Muscle layer of duodenum (tissue), 2 donors: ENCODE results near the gene TESK2.
"Not testable (repeated sequence)": the region's sequence is repeated elsewhere in the genome, so short reads cannot be mapped to it uniquely, and the experiment has no call there.

Source experiments
- H3K27ac ChIP-seq: one replicate; pipeline ENCODE4 v1.7.0; 2013; ENCODE audit warnings: mild to moderate bottlenecking, low read length
- H3K27me3 ChIP-seq: one replicate; pipeline ENCODE4 v1.7.0; 2013; ENCODE audit warnings: low read depth, mild to moderate bottlenecking, control low read depth, low read length
- H3K36me3 ChIP-seq, 2 donors: one replicate each; pipeline ENCODE4 v1.7.0; 2013; ENCODE audit warnings: low read length in 2 of 2, control low read depth in 1 of 2, mild to moderate bottlenecking in 1 of 2; ENCODE audit not compliant: insufficient read depth in 2 of 2, control insufficient read depth in 1 of 2
- H3K4me1 ChIP-seq, 2 donors: one replicate each; pipeline ENCODE4 v1.7.0; 2013; ENCODE audit warnings: low read length in 2 of 2, mild to moderate bottlenecking in 2 of 2, control low read depth in 1 of 2, moderate library complexity in 1 of 2; ENCODE audit not compliant: insufficient read depth in 2 of 2, control insufficient read depth in 1 of 2
- H3K4me3 ChIP-seq, 2 donors: one replicate each; pipeline ENCODE4 v1.7.0; 2013; ENCODE audit warnings: low read length in 2 of 2, low read depth in 1 of 2, mild to moderate bottlenecking in 1 of 2
- H3K9me3 ChIP-seq, 2 donors: one replicate each; pipeline ENCODE4 v1.7.0; 2013; ENCODE audit warnings: low read length in 2 of 2, control low read depth in 1 of 2, mild to moderate bottlenecking in 1 of 2; ENCODE audit not compliant: control insufficient read depth in 1 of 2
- donor health status: healthy.

TESK2 gene

GRCh38 chr1:45490626-45491486 lies at the start of gene TESK2:
TESK2 (minus strand) TSS chr1:45491163; CDS start chr1:45457785, 33,378 bp downstream.
- H3K36me3 ChIP-seq: no peaks in the 10 kb centered on the region
- peak within 1 kb of the TSS; percentile 83 to 93 for H3K4me3 ChIP-seq
- peaks cover 0 to 13% of the 10 kb centered on the region in 2 donors for H3K4me1 ChIP-seq
- H3K27me3 ChIP-seq: no peaks in the 10 kb centered on the region
- H3K9me3 ChIP-seq: no peaks in the 10 kb centered on the region
- peak within 1 kb of the TSS; percentile 49 for H3K27ac ChIP-seq

GRCh38 chr1:45536886-45537285 lies 45.9 kb upstream of the TESK2 start:
- H3K27ac ChIP-seq: no peak overlapping the region
- no peaks in the 10 kb centered on the region for H3K36me3 ChIP-seq

GRCh38 chr1:45535988-45536766 lies 45.2 kb upstream of the TESK2 start:
- H3K9me3 ChIP-seq: no peaks in the 10 kb centered on the region
- no peak overlapping the region for H3K27ac ChIP-seq
- no peaks in the 10 kb centered on the region for H3K4me1 ChIP-seq
- no peaks in the 10 kb centered on the region for H3K27me3 ChIP-seq
- H3K4me3 ChIP-seq: no peak overlapping the region
- no peaks in the 10 kb centered on the region for H3K36me3 ChIP-seq

More at GRCh38 chr1:45536886-45537285, 45.9 kb upstream of the TESK2 start:
- Histone ChIP-seq H3K27me3 (no peaks in the 10 kb centered on the region), H3K4me3 (no peak overlapping the region), H3K9me3 (no peaks in the 10 kb centered on the region), H3K4me1 (no peaks in the 10 kb centered on the region)

GRCh38 chr1:45531873-45532272 lies 40.9 kb upstream of the TESK2 start:
- no peak overlapping the region for H3K4me3 ChIP-seq
- no peaks in the 10 kb centered on the region for H3K27me3 ChIP-seq
- no peaks in the 10 kb centered on the region for H3K9me3 ChIP-seq
- H3K36me3 ChIP-seq: no peaks in the 10 kb centered on the region
- H3K4me1 ChIP-seq: no peaks in the 10 kb centered on the region
- no peak overlapping the region for H3K27ac ChIP-seq

- Histone ChIP-seq H3K27me3 (no peaks in the 10 kb centered on the region), H3K36me3 (no peaks in the 10 kb centered on the region), H3K27ac (no peak overlapping the region), H3K4me3 (no peak overlapping the region), H3K4me1 (no peaks in the 10 kb centered on the region), H3K9me3 (no peaks in the 10 kb centered on the region)
These were observed 39.7 kb upstream of the TESK2 start for GRCh38 chr1:45530632-45531135.

- H3K9me3 ChIP-seq: no peaks in the 10 kb centered on the region
- H3K4me1 ChIP-seq: no peaks in the 10 kb centered on the region
- no peaks in the 10 kb centered on the region for H3K27me3 ChIP-seq
- no peak overlapping the region for H3K4me3 ChIP-seq
- H3K27ac ChIP-seq: no peak overlapping the region
- peaks cover 0 to 4% of the 10 kb centered on the region in 2 donors for H3K36me3 ChIP-seq
These were observed 35.2 kb upstream of the TESK2 start for GRCh38 chr1:45526135-45526644.

- not testable (repeated sequence) for H3K36me3 ChIP-seq, H3K27me3 ChIP-seq, H3K4me3 ChIP-seq, H3K9me3 ChIP-seq, H3K27ac ChIP-seq
- H3K4me1 ChIP-seq: peaks cover 5 to 13% of the 10 kb centered on the region in 2 donors
These were observed 33.0 kb upstream of the TESK2 start for GRCh38 chr1:45523975-45524374.

- H3K4me3 ChIP-seq, H3K27me3 ChIP-seq: not testable (repeated sequence)
These were observed 32.6 kb upstream of the TESK2 start for GRCh38 chr1:45523516-45523915.

GRCh38 chr1:45522324-45523104 lies 31.6 kb upstream of the TESK2 start:
- Histone ChIP-seq H3K4me3 (peak overlapping the region; percentile 88 to 98), H3K4me1 (peaks cover 6 to 20% of the 10 kb centered on the region in 2 donors), H3K9me3 (no peaks in the 10 kb centered on the region), H3K36me3 (peaks cover 4% of the 10 kb centered on the region in 2 donors), H3K27ac (peak overlapping the region; percentile 93), H3K27me3 (no peaks in the 10 kb centered on the region)

More at GRCh38 chr1:45523516-45523915, 32.6 kb upstream of the TESK2 start:
- H3K36me3 ChIP-seq, H3K9me3 ChIP-seq, H3K27ac ChIP-seq: not testable (repeated sequence)
- peaks cover 6 to 18% of the 10 kb centered on the region in 2 donors for H3K4me1 ChIP-seq

- Histone ChIP-seq H3K9me3 (no peaks in the 10 kb centered on the region), H3K4me3 (peak within 1 kb of the TSS; percentile 88 to 98), H3K36me3 (peaks cover 9 to 12% of the 10 kb centered on the region in 2 donors), H3K27ac (peak within 1 kb of the TSS; percentile 93), H3K4me1 (peaks cover 6 to 23% of the 10 kb centered on the region in 2 donors), H3K27me3 (no peaks in the 10 kb centered on the region)
These were observed 30.7 kb upstream of the TESK2 start, which contains the start of gene PRDX1 for GRCh38 chr1:45521413-45522323. PRDX1 (minus strand) TSS chr1:45521884; CDS start chr1:45519043, 2,841 bp downstream.
